SW480 (cell line): ENCODE data around the gene TMEM164.
"Not testable (repeated sequence)": the region's sequence is repeated elsewhere in the genome, so short reads cannot be mapped to it uniquely, and the experiment has no call there.

ENCODE experiments used
- DNase-seq: peaks from one replicate; pipeline ENCODE4 v3.0.0-alpha.2; 2016; ENCODE audit warnings: low spot score

Gene TMEM164

DNA sequence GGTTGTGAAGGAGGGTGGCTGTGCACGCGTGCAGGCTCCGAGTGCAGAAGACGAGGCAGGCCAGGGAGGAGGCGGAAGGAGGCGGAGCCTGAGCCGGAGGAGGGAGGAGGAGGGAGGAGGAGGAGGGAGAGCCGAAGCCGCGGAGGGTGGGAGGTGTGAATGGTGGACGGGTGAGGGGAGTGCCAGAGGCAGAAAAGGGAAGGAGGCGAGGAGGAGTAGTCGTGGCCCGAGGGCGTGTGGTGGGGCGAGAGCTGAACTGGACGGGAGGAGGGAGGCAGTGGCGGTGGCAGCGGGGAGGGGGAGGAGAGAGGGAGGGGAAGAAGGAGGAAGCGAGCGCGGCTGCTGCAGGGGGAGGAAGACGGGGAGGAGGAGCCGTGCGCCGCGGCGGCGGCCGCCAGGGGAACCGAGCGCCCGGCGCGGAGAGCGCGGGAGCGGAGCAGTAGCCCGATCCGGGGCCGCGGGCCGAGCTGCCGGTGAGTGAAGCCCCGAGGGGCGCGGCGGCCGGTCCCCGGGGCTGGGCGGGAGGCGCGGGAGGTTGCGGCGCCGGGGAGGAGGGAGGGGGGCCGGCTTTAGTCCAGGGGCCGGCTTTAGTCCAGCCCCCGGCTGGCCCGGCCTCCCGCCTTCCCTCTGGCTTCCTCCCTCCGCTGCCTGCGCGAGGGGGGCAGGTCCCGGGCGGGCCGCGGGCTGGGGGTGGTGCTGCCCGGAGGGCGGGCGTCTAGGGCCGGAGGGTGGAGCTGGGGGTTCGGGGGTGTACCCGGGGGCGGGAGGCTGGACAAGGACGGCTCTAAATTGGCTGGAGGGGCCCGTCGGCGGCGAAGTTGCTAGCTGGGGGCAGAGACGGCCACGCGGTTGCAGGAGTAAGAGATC, at the start of gene TMEM164:
TSS of gene TMEM164 (plus strand) at position 815 of the 867 bp plus-strand sequence. CDS start 661 bp downstream, outside the sequence.
- DNase-seq: peak; percentile 68

- DNase-seq: no peak
Measured at GRCh38 chrX:109954333-109954732, 48.6 kb upstream of the TMEM164 start.

GRCh38 chrX:109954955-109955354, 48.0 kb upstream of the TMEM164 start:
- DNase-seq: no peak

DNA sequence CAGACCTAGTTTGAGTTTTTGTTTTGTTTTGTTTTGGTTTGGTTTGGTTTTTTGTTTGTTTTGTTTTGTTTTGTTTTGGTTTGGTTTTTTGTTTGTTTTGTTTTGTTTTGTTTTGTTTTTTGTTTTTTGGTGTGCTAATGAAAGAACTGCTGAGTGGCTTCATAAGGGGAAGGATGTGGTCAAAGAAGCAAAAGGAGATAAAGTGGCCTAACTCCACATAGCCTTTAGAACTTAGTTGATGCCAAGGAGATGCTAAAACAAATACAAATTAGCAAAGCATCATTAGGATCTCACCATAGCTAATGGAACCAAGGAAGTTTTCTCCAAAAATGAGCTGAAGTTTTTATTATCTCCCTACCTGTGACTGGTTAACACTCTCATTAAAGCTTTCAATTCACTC, 44.6 kb upstream of the TMEM164 start:
- DNase-seq: no peak

DNA sequence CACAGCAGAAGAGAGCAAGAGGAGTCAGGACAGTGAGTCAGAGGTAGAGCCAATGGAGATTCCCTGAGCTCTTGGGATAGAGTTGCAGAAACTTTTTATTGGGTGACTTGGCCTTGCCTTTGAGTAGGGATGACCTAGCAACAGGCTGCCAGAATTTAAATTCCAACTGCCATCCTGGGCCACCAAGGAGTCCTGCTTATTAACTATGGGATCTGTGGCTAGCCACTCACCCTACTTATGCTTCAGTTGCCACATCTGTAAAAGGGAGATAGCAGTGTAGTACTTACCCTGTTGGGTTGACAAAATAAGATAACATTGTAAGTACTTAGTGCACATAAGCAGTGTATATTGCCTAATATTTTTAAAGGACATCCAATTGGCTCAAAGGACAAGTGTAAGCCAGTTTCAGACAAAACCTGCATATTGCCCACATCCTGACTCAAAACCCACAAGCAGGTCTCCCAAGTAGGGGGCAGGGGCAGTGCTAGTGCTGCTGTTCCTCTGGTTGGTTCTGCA, 43.5 kb upstream of the TMEM164 start:
- DNase-seq: no peak

DNA sequence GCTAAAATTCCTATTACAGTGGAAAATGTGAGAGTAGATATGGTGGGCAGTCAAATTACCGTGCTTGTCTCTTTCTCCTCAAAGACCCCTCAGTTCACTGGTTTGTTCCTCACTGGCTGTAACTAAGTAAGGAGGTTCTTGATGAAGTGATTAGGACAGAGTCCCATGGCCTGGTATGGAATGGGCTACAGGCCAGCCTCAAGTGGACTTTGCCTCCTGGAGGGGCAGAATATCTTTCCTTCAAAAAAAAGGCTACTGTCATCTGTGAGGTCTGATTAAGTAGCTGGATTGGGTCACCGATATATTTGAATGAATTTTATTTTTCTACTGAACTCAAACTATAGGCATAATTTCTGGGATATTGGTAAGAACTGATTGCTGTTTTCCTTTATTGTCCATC, 38.5 kb upstream of the TMEM164 start:
- no peak for DNase-seq

- DNase-seq: no peak
Measured at GRCh38 chrX:109966246-109966645, 36.7 kb upstream of the TMEM164 start.

DNA sequence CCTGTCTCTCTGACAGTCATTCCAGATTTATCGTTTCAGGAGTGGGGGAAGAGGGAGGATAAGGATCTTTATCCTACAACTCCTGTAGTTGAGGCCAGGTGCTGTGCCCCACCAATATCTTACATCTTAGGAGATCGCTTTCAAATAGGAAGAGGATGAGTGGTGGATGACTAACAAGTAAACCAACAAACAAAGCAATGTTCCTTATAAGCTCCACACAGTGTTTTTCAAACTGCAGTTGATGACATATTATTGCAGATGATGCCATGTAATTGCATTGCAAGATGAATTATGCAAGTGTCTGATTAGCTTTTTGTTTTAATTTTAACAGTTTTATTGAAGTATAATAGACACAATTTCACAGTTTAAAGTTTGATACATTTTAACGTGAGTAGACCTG, 35.8 kb upstream of the TMEM164 start:
- no peak for DNase-seq

- DNase-seq: not testable (repeated sequence)
Measured at GRCh38 chrX:109970841-109971240, 32.1 kb upstream of the TMEM164 start.

DNA sequence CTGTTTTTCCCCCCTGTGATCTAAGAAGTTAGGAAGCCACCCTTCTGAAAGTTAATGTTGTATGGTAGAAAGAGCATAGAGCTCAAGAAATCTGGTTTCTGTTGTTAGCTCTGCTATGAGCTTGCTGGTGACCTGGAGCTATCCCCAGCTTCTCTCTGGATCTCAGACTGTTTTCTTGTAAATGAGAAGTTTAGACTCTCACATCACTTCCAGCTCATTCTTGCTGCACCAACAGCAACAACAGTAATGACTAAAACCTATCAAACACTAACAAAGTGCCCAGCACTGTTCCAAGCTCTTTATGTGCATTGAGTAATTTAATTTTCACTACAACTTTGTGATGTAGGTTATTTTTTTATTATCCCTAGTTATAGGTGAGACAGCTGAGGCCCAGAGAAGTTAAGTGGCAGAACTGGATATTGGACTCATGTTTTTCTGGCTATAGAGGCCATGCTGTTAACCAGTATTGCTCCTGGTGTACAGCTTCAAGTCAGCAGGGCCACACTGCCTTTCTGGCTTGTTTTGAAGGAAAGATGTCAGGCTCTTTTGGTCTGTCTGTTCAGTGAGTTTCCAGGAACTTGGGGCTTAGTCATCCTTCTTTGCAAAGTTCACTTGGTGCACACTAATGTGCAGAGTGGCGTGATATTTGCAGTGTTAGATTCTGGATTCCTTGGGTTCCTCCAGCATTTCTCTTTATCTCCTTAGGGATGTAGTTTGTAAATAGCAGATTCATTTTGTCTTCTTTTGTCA, 27.8 kb upstream of the TMEM164 start:
- DNase-seq: no peak

- not testable (repeated sequence) for DNase-seq
Measured at GRCh38 chrX:109985210-109985609, 17.7 kb upstream of the TMEM164 start.

DNA sequence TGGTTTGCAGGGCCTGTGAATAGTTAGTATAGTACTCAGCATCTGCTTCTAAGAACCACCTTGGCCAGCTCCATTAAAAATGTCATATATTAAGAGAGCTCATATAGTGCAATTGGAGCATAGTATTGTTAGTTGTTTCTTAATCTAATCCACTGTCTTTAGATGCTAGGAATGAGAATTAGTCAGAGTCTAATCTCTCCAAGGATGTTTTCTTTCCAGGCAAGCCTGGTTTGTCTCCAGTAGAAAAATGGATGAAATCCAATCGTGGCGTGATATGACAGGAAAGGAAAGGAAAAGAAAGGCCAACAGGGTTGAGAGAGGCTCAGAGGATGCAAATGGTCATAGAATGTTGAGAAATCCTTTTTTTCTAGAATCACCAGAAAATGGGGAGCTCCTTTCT, 15.0 kb upstream of the TMEM164 start:
- DNase-seq: no peak

GRCh38 chrX:109990582-109991276, 12.2 kb upstream of the TMEM164 start:
- no peak for DNase-seq

DNA sequence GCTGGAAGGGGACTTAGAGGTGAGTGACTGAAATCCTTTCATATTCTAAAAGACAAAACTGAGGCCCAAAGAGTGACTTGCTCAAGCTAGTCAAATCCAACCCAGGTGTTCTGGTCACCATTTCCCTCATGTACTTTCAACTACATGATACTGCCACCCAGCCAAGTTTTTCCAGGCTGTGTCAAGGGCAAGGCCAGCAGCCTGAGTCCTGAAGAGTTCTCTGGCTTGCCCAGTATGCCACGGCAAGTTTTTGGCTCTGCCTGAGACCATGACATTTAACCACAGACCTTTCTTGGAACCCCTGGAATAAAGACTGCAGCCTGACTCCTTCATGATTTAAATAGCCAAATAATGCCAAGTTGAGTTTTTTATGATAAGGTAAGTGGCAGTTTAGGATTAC, 10.7 kb upstream of the TMEM164 start:
- no peak for DNase-seq

- no peak for DNase-seq
Measured at GRCh38 chrX:109995155-109995554, 7.8 kb upstream of the TMEM164 start.

- DNase-seq: no peak
Measured at GRCh38 chrX:109997786-109998452, 5.0 kb upstream of the TMEM164 start.

DNA sequence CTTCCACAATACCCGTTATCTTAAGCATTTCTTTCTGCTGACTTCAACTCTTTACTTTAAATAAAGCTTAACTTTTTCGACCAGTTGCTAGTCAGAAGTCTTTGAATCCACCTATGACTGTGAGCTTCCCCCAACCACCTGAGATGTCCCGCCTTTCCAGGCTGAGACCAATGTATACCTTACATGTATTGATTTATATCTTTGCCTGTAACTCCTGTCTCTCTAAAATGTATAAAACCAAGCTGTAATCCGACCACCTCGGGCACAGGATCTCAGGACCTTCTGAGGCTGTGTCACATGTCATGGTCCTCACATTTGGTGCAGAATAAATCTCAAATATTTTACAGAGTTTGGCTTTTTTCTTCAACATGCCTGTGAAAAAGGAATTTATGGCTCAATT, 2.9 kb upstream of the TMEM164 start:
- no peak for DNase-seq

DNA sequence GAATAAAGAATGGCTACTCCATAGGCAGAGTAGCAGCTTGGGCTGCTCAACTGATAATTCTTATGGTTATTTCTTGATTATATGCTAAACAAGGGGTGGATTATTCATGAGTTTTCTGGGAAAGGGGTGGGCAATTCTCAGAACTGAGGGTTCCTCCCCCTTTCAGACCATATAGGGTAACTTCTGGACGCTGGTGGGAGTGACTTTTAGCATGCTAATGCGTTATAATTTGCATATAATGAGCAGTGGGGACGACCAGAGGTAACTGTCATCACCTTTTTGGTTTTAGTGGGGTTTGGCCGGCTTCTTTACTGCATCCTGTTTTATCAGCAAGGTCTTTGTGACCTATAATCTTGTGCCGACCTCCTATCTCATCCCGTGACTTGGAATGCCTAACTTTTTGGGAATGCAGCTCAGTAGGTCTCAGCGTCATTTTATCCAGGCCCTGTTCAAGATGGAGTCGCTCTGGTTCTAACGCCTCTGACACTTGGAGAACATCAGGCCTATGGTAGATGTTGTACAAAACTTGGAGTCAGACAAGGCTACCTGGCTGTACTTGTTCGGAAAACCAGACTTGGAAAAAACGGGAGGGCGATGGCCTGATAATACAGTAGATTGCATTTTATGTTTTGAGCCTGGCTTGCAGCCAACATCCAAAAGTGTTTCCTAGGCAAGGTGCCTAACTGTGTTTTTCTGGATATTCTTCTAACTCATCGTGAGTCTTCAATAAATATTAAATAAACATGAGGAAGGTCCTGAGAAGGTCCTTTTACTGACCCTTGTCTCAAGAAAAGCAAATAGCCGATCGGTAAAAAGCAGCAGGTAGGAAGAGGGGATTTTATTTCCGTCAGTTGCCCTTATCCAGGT, 1.8 kb upstream of the TMEM164 start:
- DNase-seq: no peak

DNA sequence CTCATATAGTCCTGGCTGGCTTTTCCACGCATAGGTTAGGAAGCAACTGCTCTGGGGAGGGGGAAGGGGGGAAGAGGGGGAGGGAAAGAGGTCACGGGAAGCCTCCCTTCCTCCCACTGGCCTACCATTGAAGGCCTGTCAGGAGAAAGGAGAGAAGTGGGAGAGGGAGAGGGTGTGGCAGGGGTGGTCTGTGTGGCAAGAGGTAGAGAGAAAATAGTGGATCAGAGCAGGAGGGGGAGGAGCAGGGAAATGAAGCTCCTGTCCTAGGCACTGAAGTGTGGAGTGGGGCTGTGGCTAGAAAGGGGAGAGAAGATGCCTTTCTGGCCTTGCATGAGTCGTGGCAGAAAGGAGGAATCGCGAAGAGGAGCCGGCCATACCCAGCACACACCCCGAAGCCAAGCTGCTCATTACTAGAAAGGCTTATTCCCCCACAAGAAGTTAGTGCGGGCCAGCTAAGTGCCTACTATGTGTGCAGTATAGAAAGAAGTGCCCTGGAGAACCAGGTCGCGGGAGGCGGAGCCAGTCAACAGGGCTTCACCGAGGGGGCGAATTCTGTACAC, 1.1 kb upstream of the TMEM164 start:
- no peak for DNase-seq
